Suprapubic skin (tissue), 4 donors: ENCODE results near the gene TMEM30A.

Experiments
- CTCF ChIP-seq, 2 donors: fragments of 200-600 bp in 1 of 2; fragments of 450-650 bp in 1 of 2; sonication (generic) in 1 of 2; IDR thresholded peaks; one replicate each; pipeline ENCODE4 v1.5.1; 2016 to 2019; ENCODE audit warnings: antibody characterized with exemption in 2 of 2, mild to moderate bottlenecking in 1 of 2, moderate library complexity in 1 of 2
- EP300 ChIP-seq: sonication (generic); formaldehyde crosslinking; IDR thresholded peaks from one replicate; pipeline ENCODE4 v1.6.1; 2017; ENCODE audit warnings: antibody characterized with exemption
- POLR2A ChIP-seq, 2 donors: fragments of 450-650 bp; IDR thresholded peaks; one replicate each; pipeline ENCODE4 v1.6.1; 2017; ENCODE audit warnings: antibody characterized with exemption in 2 of 2, mild to moderate bottlenecking in 2 of 2, moderate library complexity in 2 of 2
- POLR2AphosphoS5 ChIP-seq, 3 donors: sonication (generic); formaldehyde crosslinking; IDR thresholded peaks; one replicate each; pipeline ENCODE4 v1.6.1; 2017; ENCODE audit warnings: antibody characterized with exemption in 3 of 3

- TF ChIP-seq CTCF (IDR thresholded peaks at IDR 0.05) (no peak), POLR2A (IDR thresholded peaks at IDR 0.05) (no peak), POLR2AphosphoS5 (IDR thresholded peaks at IDR 0.05) (no peak), EP300 (no peak)
Measured at GRCh38 chr6:75307364-75308004, 22.9 kb upstream of the TMEM30A start.
